Neural cell (in vitro differentiated cells): ENCODE results near the gene DDX5. TPM values are rescaled to one million over a fixed set of nuclear protein-coding genes. Genes with fewer than 3 reads are reported as not detected.

Experiments used
- H2AFZ ChIP-seq: fragments of 200-600, 300-800 bp; sonication (generic), shearing (Covaris generic); 2 replicates; pipeline ENCODE4 v1.6.0; 2014; ENCODE audit warnings: low read depth, mild to moderate bottlenecking, antibody characterized with exemption, low read length, moderate library complexity
- H3F3A ChIP-seq: fragments of 200-600 bp; shearing (Covaris generic); 2 replicates; pipeline ENCODE4 v1.6.1; 2016; ENCODE audit warnings: mild to moderate bottlenecking, moderate library complexity, mixed read lengths, antibody characterized with exemption, low read length; ENCODE audit not compliant: insufficient read depth, poor library complexity, severe bottlenecking
- H3K27ac ChIP-seq: fragments of 200-600, 300-800 bp; sonication (generic), shearing (Covaris generic); 2 replicates; pipeline ENCODE4 v1.5.1; 2014; ENCODE audit warnings: mild to moderate bottlenecking, low read length, moderate library complexity
- H3K27me3 ChIP-seq: fragments of 300-800, 200-600 bp; sonication (generic), shearing (Covaris generic); 2 replicates; pipeline ENCODE4 v1.6.0; 2014; ENCODE audit warnings: mild to moderate bottlenecking, low read depth, low read length, moderate library complexity; ENCODE audit not compliant: insufficient read depth
- H3K36me3 ChIP-seq: fragments of 300-800, 200-600 bp; sonication (generic), shearing (Covaris generic); 2 replicates; pipeline ENCODE4 v1.5.1; 2014; ENCODE audit warnings: mild to moderate bottlenecking, antibody characterized with exemption, low read length, moderate library complexity; ENCODE audit not compliant: insufficient read depth
- H3K4me2 ChIP-seq: fragments of 300-800, 200-600 bp; sonication (generic), shearing (Covaris generic); 2 replicates; pipeline ENCODE4 v1.6.0; 2014; ENCODE audit warnings: mild to moderate bottlenecking, low read length
- H3K4me3 ChIP-seq: fragments of 300-800, 200-600 bp; sonication (generic), shearing (Covaris generic); 2 replicates; pipeline ENCODE4 v1.5.1; 2014; ENCODE audit warnings: mild to moderate bottlenecking, low read length, moderate library complexity
- H3K79me2 ChIP-seq: fragments of 200-600 bp; shearing (Covaris generic); replicated peaks from 2 replicates; pipeline ENCODE4 v1.6.0; 2014; ENCODE audit warnings: mild to moderate bottlenecking, low read length, moderate library complexity; ENCODE audit not compliant: insufficient read depth
- H3K9ac ChIP-seq: fragments of 300-800, 200-600 bp; sonication (generic), shearing (Covaris generic); 2 replicates; pipeline ENCODE4 v1.6.1; 2016; ENCODE audit warnings: mild to moderate bottlenecking, low read length, mixed read lengths
- H3K9me2 ChIP-seq: fragments of 200-600 bp; shearing (Covaris generic); 2 replicates; pipeline ENCODE4 v1.6.1; 2016; ENCODE audit warnings: mild to moderate bottlenecking, low read length, mixed read lengths; ENCODE audit not compliant: insufficient read depth
- H3K9me3 ChIP-seq: fragments of 200-600, 300-800 bp; sonication (generic), shearing (Covaris generic); 2 replicates; pipeline ENCODE4 v1.6.1; 2016; ENCODE audit warnings: mild to moderate bottlenecking, mixed run types, low read length, moderate library complexity, mixed read lengths
- H4K20me1 ChIP-seq: fragments of 200-600 bp; shearing (Covaris generic); 2 replicates; pipeline ENCODE4 v1.6.1; 2016; ENCODE audit warnings: mild to moderate bottlenecking, mixed run types; ENCODE audit not compliant: insufficient read depth
- CTCF ChIP-seq: fragments of 450-650 bp; IDR thresholded peaks from 2 replicates; pipeline ENCODE4 v1.5.1; 2014; ENCODE audit warnings: antibody characterized with exemption, mild to moderate bottlenecking, moderate library complexity; ENCODE audit not compliant: poor library complexity, severe bottlenecking
- EP300 ChIP-seq: fragments of 450-650 bp; conservative IDR thresholded peaks from 2 replicates; pipeline ENCODE4 v1.6.1; 2014; ENCODE audit warnings: antibody characterized with exemption, mild to moderate bottlenecking, moderate library complexity; ENCODE audit not compliant: poor library complexity, severe bottlenecking
- EZH2 ChIP-seq: fragments of 200-600, 300-800 bp; shearing (Covaris generic), sonication (generic); IDR thresholded peaks from 2 replicates; pipeline ENCODE4 v1.6.1; 2014; ENCODE audit warnings: antibody characterized with exemption, low read length, borderline replicate concordance, mild to moderate bottlenecking; ENCODE audit not compliant: insufficient read depth, poor library complexity, severe bottlenecking
- MXI1 ChIP-seq: fragments of 450-650 bp; conservative IDR thresholded peaks from 2 replicates; pipeline ENCODE4 v1.6.1; 2014; ENCODE audit warnings: antibody characterized with exemption, mild to moderate bottlenecking; ENCODE audit not compliant: poor library complexity, severe bottlenecking
- POLR2AphosphoS5 ChIP-seq: IDR thresholded peaks from 2 replicates; pipeline ENCODE4 v1.6.1; 2012
- RAD21 ChIP-seq: fragments of 450-650 bp; conservative IDR thresholded peaks from 2 replicates; pipeline ENCODE4 v1.6.1; 2014; ENCODE audit warnings: antibody characterized with exemption, mild to moderate bottlenecking, moderate library complexity
- REST ChIP-seq: IDR thresholded peaks from 2 replicates; pipeline ENCODE4 v1.6.1; 2012; ENCODE audit warnings: borderline replicate concordance
- SMC3 ChIP-seq: fragments of 450-650 bp; conservative IDR thresholded peaks from 2 replicates; pipeline ENCODE4 v1.6.1; 2014; ENCODE audit warnings: antibody characterized with exemption, mild to moderate bottlenecking, moderate library complexity; ENCODE audit not compliant: poor library complexity
- TAF1 ChIP-seq: IDR thresholded peaks from 2 replicates; pipeline ENCODE4 v1.6.1; 2012; ENCODE audit warnings: low read depth
- polyA plus RNA-seq: library from polyadenylated mRNA; depleted of rRNA; stranded (reverse); fragments of >200 nt; gene quantifications from 2 replicates; pipeline ENCODE4 v1.2.3, GENCODE V29; 2014

DDX5 gene
- polyA plus RNA-seq, 1 donor from 2014 or later, result 2,358 TPM

GRCh38 chr17:64505340-64506200 is 519 bp downstream of the DDX5 start:
- Histone ChIP-seq H3K36me3 (peaks cover 21% of the 10 kb centered on the region), H2AFZ (peak overlapping the region; percentile 47), H3K79me2 (peaks cover 80% of the 10 kb centered on the region), H3K4me3 (peak overlapping the region; percentile 97), H3F3A (peaks cover 8% of the 10 kb centered on the region), H3K9me2 (no peaks in the 10 kb centered on the region), H3K27ac (peak overlapping the region; percentile 100), H4K20me1 (peaks cover 20% of the 10 kb centered on the region), H3K27me3 (no peaks in the 10 kb centered on the region), H3K9ac (peak overlapping the region; percentile 100), H3K9me3 (no peaks in the 10 kb centered on the region), H3K4me2 (no peak overlapping the region)
- TF ChIP-seq MXI1 (peak; percentile 66), SMC3 (no peak), CTCF (no peak), EZH2 (no peak), POLR2AphosphoS5 (peak; percentile 87), TAF1 (peak; percentile 86), EP300 (peak; percentile 32), REST (peak; percentile 82), RAD21 (no peak)

- Histone ChIP-seq H3K9me3 (no peaks in the 10 kb centered on the region), H3K27ac (peak overlapping the region; percentile 100), H3F3A (peaks cover 8% of the 10 kb centered on the region), H4K20me1 (peaks cover 23% of the 10 kb centered on the region), H3K9me2 (no peaks in the 10 kb centered on the region), H3K79me2 (peaks cover 79% of the 10 kb centered on the region), H2AFZ (no peak overlapping the region), H3K9ac (peak overlapping the region; percentile 100), H3K4me3 (peak overlapping the region; percentile 97), H3K36me3 (peaks cover 28% of the 10 kb centered on the region), H3K27me3 (no peaks in the 10 kb centered on the region), H3K4me2 (peak overlapping the region; percentile 95)
- no peak for TF ChIP-seq REST
- TF ChIP-seq POLR2AphosphoS5, result no peak
- TF ChIP-seq EZH2, result no peak
These were observed 1.2 kb downstream of the DDX5 start for GRCh38 chr17:64504769-64505339.
